ENCODE measurements around the gene FOXK2. TPM values are rescaled to one million over a fixed set of nuclear protein-coding genes. Genes with fewer than 3 reads are reported as not detected.

The FOXK2 gene
- total RNA-seq, 2 donors from 2014 or later, result 34.8 to 85.1 TPM

DNA sequence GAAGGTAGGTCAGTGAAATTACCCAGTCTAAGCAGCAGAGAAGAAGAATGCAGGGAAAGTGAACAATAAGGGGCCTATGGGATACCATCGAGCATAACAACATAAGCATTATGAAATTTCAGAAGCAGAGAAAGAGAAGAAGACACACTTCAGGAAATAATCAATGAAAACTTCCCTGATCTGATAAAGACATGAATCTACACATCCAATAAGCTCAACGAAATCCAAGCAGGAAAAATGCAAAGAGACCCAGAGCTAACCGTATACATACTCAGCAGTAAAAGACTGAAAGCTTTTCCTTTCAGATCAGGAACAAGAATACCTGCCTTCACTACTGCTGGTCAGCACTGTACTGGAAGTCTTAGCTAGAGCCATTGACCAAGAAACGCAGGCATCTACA is 90.1 kb downstream of the FOXK2 start:
- H3K27me3 ChIP-seq (replicated peaks; ENCODE audit: insufficient read depth), result no peaks in the 10 kb centered on the region
- no peaks in the 10 kb centered on the region for H3K9me3 ChIP-seq
- H3K4me1 ChIP-seq (ENCODE audit: control insufficient read depth in 1 of 2, low read depth in 2 of 2), result no peaks in the 10 kb centered on the region
- no peak for DNase-seq (ENCODE audit: low spot score)
- TF ChIP-seq, protein P1, sequence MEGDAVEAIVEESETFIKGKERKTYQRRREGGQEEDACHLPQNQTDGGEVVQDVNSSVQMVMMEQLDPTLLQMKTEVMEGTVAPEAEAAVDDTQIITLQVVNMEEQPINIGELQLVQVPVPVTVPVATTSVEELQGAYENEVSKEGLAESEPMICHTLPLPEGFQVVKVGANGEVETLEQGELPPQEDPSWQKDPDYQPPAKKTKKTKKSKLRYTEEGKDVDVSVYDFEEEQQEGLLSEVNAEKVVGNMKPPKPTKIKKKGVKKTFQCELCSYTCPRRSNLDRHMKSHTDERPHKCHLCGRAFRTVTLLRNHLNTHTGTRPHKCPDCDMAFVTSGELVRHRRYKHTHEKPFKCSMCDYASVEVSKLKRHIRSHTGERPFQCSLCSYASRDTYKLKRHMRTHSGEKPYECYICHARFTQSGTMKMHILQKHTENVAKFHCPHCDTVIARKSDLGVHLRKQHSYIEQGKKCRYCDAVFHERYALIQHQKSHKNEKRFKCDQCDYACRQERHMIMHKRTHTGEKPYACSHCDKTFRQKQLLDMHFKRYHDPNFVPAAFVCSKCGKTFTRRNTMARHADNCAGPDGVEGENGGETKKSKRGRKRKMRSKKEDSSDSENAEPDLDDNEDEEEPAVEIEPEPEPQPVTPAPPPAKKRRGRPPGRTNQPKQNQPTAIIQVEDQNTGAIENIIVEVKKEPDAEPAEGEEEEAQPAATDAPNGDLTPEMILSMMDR (IDR thresholded peaks at IDR 0.05), result no peak
- peaks cover 17% of the 10 kb centered on the region for H3K36me3 ChIP-seq
- no peak overlapping the region for H3K27ac ChIP-seq
- no peak overlapping the region for H3K4me3 ChIP-seq
- no peak for ATAC-seq (ENCODE audit: insufficient number of reproducible peaks, low FRiP score, low read depth)

DNA sequence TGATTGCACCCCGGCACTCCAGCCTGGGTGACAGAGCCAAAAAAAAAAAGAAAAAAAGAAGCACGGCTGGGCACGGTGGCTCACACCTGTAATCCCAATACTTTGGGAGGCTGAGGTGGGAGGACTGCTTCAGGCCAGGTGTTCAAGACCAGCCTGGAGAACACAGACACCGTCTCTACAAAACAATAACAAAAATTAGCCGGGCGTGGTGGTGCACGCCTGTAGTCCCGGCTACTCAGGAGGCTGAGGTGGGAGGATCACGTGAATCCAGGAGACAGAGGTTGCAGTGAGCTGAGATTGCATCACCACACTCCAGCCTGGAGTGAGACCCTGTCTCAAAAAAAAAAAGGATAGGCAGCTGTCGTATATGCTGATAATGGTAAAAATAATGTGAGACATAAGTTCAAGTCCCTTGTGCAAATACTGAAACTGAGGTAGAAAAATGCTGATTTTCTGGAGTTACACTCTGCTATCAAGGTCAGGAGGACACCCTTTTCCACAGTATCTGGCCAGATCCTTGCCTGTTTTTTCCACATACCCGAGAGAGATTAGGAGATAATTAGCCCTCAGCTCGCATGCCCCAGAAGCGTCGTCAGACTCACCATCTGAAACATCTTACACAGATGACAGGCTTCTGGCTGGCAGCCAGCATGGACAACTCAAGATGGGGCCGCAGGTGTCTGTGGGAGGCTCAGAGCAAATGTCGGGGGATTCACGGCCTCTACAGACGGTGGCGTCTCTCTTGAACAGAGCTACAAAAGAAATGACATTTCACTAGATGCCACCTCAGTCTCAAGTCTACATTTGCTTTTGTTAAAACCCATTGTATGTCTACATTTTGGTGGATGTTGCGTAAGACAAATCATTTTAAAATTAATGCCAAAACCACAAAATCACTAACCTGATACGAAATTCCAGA is 91.9 kb downstream of the FOXK2 start:
- no peak overlapping the region for H3K4me3 ChIP-seq
- peaks cover 13% of the 10 kb centered on the region for H3K36me3 ChIP-seq
- ATAC-seq (ENCODE audit: insufficient number of reproducible peaks, low FRiP score, low read depth) (no peak), DNase-seq (ENCODE audit: low spot score) (no peak)
- TF ChIP-seq, protein P1 (IDR thresholded peaks at IDR 0.05), result no peak
- no peaks in the 10 kb centered on the region for H3K9me3 ChIP-seq
- H3K27me3 ChIP-seq (replicated peaks; ENCODE audit: insufficient read depth), result no peaks in the 10 kb centered on the region
- H3K4me1 ChIP-seq (ENCODE audit: control insufficient read depth in 1 of 2, low read depth in 2 of 2), result no peaks in the 10 kb centered on the region
- no peak overlapping the region for H3K27ac ChIP-seq

- no peak overlapping the region for H3K27ac ChIP-seq
- TF ChIP-seq, protein P1 (IDR thresholded peaks at IDR 0.05), result no peak
- no peak for DNase-seq (ENCODE audit: low spot score)
- H3K9me3 ChIP-seq, result no peaks in the 10 kb centered on the region
- ATAC-seq (ENCODE audit: insufficient number of reproducible peaks, low FRiP score, low read depth), result no peak
- no peaks in the 10 kb centered on the region for H3K27me3 ChIP-seq (replicated peaks; ENCODE audit: insufficient read depth)
- peaks cover 31% of the 10 kb centered on the region for H3K36me3 ChIP-seq
- no peaks in the 10 kb centered on the region for H3K4me1 ChIP-seq (ENCODE audit: control insufficient read depth in 1 of 2, low read depth in 2 of 2)
- no peak overlapping the region for H3K4me3 ChIP-seq
Observed at GRCh38 chr17:82613283-82614094, 94.0 kb downstream of the FOXK2 start.

DNA sequence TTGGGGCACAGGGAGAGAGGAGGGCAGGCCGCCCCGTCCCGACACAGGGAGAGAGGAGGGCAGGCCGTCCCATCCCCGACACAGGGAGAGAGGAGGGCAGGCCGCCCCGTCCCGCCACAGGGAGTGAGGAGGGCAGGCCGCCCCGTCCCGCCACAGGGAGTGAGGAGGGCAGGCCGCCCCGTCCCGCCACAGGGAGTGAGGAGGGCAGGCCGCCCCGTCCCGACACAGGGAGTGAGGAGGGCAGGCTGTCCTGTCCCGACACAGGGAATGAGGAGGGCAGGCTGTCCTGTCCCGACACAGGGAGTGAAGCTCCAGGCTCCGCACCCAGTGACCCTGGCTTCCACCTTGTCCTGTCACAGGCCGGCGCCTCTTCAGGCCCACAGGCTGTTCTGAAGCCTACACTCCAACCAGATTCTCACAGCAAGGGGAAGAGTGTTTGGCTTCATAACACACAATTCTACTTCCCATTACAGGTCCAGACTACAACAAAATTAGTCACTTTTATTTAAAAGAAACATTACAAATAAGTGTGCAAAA is 94.6 kb downstream of the FOXK2 start:
- Histone ChIP-seq H3K9me3 (no peaks in the 10 kb centered on the region), H3K27me3 (replicated peaks; ENCODE audit: insufficient read depth) (no peaks in the 10 kb centered on the region), H3K36me3 (peaks cover 37% of the 10 kb centered on the region), H3K27ac (no peak overlapping the region), H3K4me3 (no peak overlapping the region), H3K4me1 (ENCODE audit: control insufficient read depth in 1 of 2, low read depth in 2 of 2) (no peaks in the 10 kb centered on the region)
- TF ChIP-seq, protein P1 (IDR thresholded peaks at IDR 0.05), result no peak
- no peak for DNase-seq (ENCODE audit: low spot score)
- ATAC-seq (ENCODE audit: insufficient number of reproducible peaks, low FRiP score, low read depth), result no peak

Data from thoracic aorta (tissue), 2 donors.